Large intestine (tissue), 12 donors: ENCODE results near the gene TWSG1. TPM values are rescaled to one million over a fixed set of nuclear protein-coding genes. Genes with fewer than 3 reads are reported as not detected.
A peak's percentile ranks its signal among the peaks of the same experiment; 100 is the strongest.

Experiments
- DNase-seq, 2 donors: peaks; one replicate each; pipeline versions ENCODE4 v3.0.0 to v3.0.0-alpha.2; 2013
- H3K27ac ChIP-seq: one replicate; pipeline ENCODE4 v1.5.1; 2013; ENCODE audit warnings: low read length
- H3K27me3 ChIP-seq: 2 replicates; pipeline ENCODE4 v1.6.1; 2013; ENCODE audit warnings: low read length; ENCODE audit not compliant: control insufficient read depth, insufficient read depth
- H3K36me3 ChIP-seq: 2 replicates; pipeline ENCODE4 v1.6.1; 2013; ENCODE audit warnings: low read length; ENCODE audit not compliant: control insufficient read depth, insufficient read depth
- H3K4me1 ChIP-seq: one replicate; pipeline ENCODE4 v1.6.1; 2013; ENCODE audit warnings: low read length; ENCODE audit not compliant: control insufficient read depth, insufficient read depth
- H3K4me3 ChIP-seq: one replicate; pipeline ENCODE4 v1.5.1; 2013; ENCODE audit warnings: low read length
- H3K9me3 ChIP-seq: one replicate; pipeline ENCODE4 v1.6.1; 2013; ENCODE audit warnings: mild to moderate bottlenecking, low read depth, low read length, moderate library complexity; ENCODE audit not compliant: control insufficient read depth
- WGBS: methylation state at CpG from one replicate; pipeline ENCODE4 v1.1.5; 2013; ENCODE audit warnings: low lambda C conversion rate; ENCODE audit not compliant: insufficient coverage; 5-methylcytosine and 5-hydroxymethylcytosine counted together
- long read RNA-seq, 11 donors: transcript quantifications; one replicate each; lab custom pipeline, GENCODE V29; 2026
- polyA plus RNA-seq: library from polyadenylated mRNA; unstranded; fragments of 120-200 nt; gene quantifications from one replicate; pipeline ENCODE4 v1.2.1, GENCODE V29; 2013

TWSG1 gene
- 28.9 TPM for polyA plus RNA-seq
- long read RNA-seq, donor 1, transcript TWSG1-201 (5 exons, 3,756 nt), result major isoform, 6 of 12 reads
- long read RNA-seq, donor 1, partial matches to known transcripts, result 5 of 12 reads
- long read RNA-seq, donor 1, other reads (novel, unspliced or antisense), result 0 of 12 reads
- long read RNA-seq, donor 2, transcript TWSG1-201 (5 exons, 3,756 nt), result major isoform, 17 of 31 reads
- long read RNA-seq, donor 2, transcript TWSG1-202 (4 exons, 1,119 nt), result minor isoform, 8 of 31 reads
- long read RNA-seq, donor 2, partial matches to known transcripts, result 6 of 31 reads
- long read RNA-seq, donor 2, other reads (novel, unspliced or antisense), result 0 of 31 reads
- long read RNA-seq, donor 3, result 0 reads
- long read RNA-seq, donor 4, partial matches to known transcripts, result 0 of 3 reads
- long read RNA-seq, donor 4, other reads (novel, unspliced or antisense), result 0 of 3 reads
- long read RNA-seq, donor 5, transcript TWSG1-201 (5 exons, 3,756 nt), result major isoform, 7 of 10 reads
- long read RNA-seq, donor 5, partial matches to known transcripts, result 0 of 10 reads
- long read RNA-seq, donor 5, other reads (novel, unspliced or antisense), result 0 of 10 reads
- long read RNA-seq, donor 6, transcript TWSG1-201 (5 exons, 3,756 nt), result major isoform, 11 of 25 reads
- long read RNA-seq, donor 6, transcript TWSG1-202 (4 exons, 1,119 nt), result minor isoform, 8 of 25 reads
- long read RNA-seq, donor 6, partial matches to known transcripts, result 6 of 25 reads
- long read RNA-seq, donor 6, other reads (novel, unspliced or antisense), result 0 of 25 reads
- long read RNA-seq, donor 7, transcript TWSG1-201 (5 exons, 3,756 nt), result major isoform, 15 of 38 reads
- long read RNA-seq, donor 7, transcript TWSG1-202 (4 exons, 1,119 nt), result minor isoform, 8 of 38 reads
- long read RNA-seq, donor 7, partial matches to known transcripts, result 15 of 38 reads
- long read RNA-seq, donor 7, other reads (novel, unspliced or antisense), result 0 of 38 reads
- long read RNA-seq, donor 8, transcript TWSG1-202 (4 exons, 1,119 nt), result minor isoform, 8 of 37 reads
- long read RNA-seq, donor 8, transcript TWSG1-201 (5 exons, 3,756 nt), result major isoform, 10 of 37 reads
- long read RNA-seq, donor 8, partial matches to known transcripts, result 19 of 37 reads
- long read RNA-seq, donor 8, other reads (novel, unspliced or antisense), result 0 of 37 reads
- long read RNA-seq, donor 9, transcript TWSG1-201 (5 exons, 3,756 nt), result major isoform, 5 of 14 reads
- long read RNA-seq, donor 9, partial matches to known transcripts, result 7 of 14 reads
- long read RNA-seq, donor 9, other reads (novel, unspliced or antisense), result 0 of 14 reads
- long read RNA-seq, donor 10, transcript TWSG1-202 (4 exons, 1,119 nt), result minor isoform, 7 of 17 reads
- long read RNA-seq, donor 10, transcript TWSG1-201 (5 exons, 3,756 nt), result major isoform, 10 of 17 reads
- long read RNA-seq, donor 10, partial matches to known transcripts, result 0 of 17 reads
- long read RNA-seq, donor 10, other reads (novel, unspliced or antisense), result 0 of 17 reads
- long read RNA-seq, donor 11, transcript TWSG1-202 (4 exons, 1,119 nt), result minor isoform, 8 of 29 reads
- long read RNA-seq, donor 11, transcript TWSG1-201 (5 exons, 3,756 nt), result major isoform, 10 of 29 reads
- long read RNA-seq, donor 11, partial matches to known transcripts, result 11 of 29 reads
- long read RNA-seq, donor 11, other reads (novel, unspliced or antisense), result 0 of 29 reads

DNA sequence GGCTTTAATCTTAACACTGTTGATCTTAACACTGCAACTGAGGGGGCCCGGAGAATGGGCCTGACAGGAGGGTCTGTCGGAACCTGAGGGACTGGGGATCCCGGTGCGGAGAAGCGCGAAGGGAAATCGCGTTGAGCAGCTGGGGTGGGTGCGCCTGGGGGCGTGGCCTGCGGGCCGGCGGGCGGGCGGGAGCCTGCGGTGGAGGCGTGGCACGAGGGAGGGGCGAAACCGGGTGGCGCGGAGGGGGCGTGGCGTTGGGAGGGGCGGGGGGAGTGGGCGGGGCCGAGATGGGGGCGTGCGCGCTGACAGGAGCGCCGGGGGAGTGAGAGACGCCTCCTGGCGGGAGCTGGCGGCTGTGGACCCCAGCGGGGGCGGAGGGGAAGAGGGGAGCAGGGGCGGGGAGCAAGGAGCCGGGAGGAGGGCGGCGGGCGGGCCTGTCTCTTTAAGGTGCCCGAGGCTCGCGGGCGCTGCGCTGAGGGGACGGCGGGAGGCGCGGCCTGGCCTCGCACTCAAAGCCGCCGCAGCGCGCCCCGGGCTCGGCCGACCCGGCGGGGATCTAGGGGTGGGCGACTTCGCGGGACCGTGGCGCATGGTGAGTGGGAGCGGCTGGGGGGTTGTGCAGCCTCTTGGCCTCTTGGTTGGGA, at the start of gene TWSG1:
Gene TWSG1 (plus strand): TSS at position 445 of the 644 bp plus-strand sequence. CDS start 2,457 bp downstream, outside the sequence.
- H3K36me3 ChIP-seq, result peaks cover 5% of the 10 kb centered on the region
- H3K27ac ChIP-seq, result peak within 1 kb of the TSS; percentile 60
- H3K27me3 ChIP-seq, result peaks cover 5% of the 10 kb centered on the region
- H3K4me3 ChIP-seq, result peak within 1 kb of the TSS; percentile 56
- peak; percentile 86 to 89 for DNase-seq
- peaks cover 4% of the 10 kb centered on the region for H3K4me1 ChIP-seq
- no CpG with 5 or more reads among the region's 67 CpGs for WGBS
- H3K9me3 ChIP-seq, result peaks cover 3% of the 10 kb centered on the region

DNA sequence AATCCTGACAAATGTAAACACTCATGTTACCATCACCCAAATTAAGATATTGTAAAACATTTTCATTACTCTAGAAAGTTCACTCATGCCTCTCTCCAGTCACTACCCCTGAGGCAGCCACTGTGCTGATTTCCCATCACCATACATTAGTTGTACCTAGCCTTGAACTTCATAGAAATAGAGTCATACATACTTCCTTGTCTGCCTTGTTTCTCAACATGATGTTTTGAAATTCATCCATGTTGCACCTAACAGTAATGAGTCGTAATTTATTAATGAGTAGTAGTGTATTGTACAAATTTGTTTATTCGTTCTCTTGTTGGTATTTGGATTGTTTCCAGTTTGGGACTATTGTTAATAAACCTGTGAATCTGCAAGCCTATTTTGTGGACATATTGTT, 49.0 kb upstream of the TWSG1 start:
- Histone ChIP-seq H3K36me3 (peaks cover 3% of the 10 kb centered on the region), H3K27ac (no peak overlapping the region), H3K9me3 (no peaks in the 10 kb centered on the region), H3K4me3 (no peak overlapping the region), H3K4me1 (no peaks in the 10 kb centered on the region), H3K27me3 (no peaks in the 10 kb centered on the region)
- DNase-seq, result no peak
- 100% methylated on average over 1 of the region's 2 CpGs for WGBS

DNA sequence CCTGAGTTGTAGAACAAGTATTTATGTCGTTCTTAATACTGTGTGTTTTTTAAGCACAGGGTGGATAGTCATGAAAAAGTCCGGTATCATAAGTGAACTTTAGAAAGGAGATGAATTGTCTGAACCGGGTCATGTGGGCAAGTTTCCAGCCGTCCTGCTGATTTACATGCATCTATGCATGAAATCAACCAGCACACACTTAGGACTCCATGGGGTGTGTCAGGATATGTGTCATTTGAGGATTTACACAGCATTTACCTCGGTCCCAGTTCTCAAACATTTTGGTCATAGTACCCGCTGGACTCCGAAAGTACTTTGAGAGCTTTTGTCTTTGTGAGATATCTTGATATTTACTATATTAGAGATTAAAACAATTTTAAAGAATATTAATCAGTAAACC, 47.5 kb upstream of the TWSG1 start:
- Histone ChIP-seq H3K9me3 (no peaks in the 10 kb centered on the region), H3K27ac (no peak overlapping the region), H3K4me3 (no peak overlapping the region), H3K27me3 (no peaks in the 10 kb centered on the region), H3K36me3 (no peaks in the 10 kb centered on the region), H3K4me1 (no peaks in the 10 kb centered on the region)
- 83% methylated on average over 1 of the region's 7 CpGs for WGBS
- no peak for DNase-seq

DNA sequence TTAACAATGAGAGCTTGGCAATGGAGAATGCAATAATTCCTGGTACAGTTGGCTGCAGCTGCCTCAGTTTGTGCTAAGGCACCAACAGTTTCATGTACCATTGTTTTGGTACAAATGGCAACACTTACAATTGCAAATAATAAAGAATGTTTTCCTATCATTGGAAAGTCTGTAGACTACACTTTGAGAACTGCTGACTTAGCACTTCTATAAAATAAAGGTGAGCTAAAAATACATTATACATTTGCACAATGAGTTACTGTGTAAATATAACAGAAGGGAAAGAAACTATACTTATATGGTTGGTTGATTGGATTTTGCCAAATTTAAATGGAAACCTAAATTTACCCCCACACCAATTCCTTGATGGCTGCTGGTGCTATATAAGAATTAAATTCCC, 44.9 kb upstream of the TWSG1 start:
- DNase-seq, result no peak
- Histone ChIP-seq H3K4me1 (no peaks in the 10 kb centered on the region), H3K27me3 (no peaks in the 10 kb centered on the region), H3K9me3 (peaks cover 5% of the 10 kb centered on the region), H3K27ac (no peak overlapping the region), H3K36me3 (no peaks in the 10 kb centered on the region), H3K4me3 (no peak overlapping the region)

DNA sequence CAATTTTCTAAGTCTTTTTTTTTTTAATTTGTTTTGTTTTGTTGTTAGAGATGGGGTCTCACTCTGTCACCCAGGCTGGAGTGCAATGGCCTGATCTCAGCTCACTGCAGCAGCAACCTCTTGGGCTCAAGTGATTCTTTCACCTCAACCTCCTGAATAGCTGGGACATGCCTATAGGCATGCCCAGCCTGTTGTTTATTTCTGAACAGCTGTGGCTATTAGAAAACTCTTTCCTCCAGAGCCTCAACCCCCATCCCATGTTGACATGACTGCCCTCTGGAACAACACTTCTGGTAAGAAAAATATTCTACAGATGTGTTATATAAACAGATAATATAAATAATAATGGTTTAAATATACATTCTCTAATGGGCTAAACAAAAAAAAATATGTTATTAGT, 44.4 kb upstream of the TWSG1 start:
- DNase-seq, result no peak

DNA sequence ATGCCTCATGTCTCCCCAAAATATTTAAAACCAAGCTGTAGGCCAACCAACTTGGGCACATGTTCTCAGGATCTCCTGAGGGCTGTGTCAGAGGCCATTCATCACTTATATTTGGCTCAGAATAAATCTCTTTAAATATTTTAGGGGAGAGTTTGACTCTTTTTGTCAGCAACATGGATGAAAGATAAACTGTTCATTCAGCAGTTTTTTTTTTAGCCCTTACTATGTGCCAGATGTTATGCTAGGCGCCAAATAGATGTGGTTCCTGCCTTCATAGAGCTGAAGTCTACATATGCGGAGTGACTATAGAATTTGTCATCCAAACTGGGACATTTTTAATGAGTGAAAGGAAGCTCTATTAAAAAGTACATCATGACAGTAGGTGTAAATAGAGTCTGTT, 42.5 kb upstream of the TWSG1 start:
- Histone ChIP-seq H3K27ac (no peak overlapping the region), H3K36me3 (no peaks in the 10 kb centered on the region), H3K9me3 (peaks cover 14% of the 10 kb centered on the region), H3K4me1 (no peaks in the 10 kb centered on the region), H3K27me3 (no peaks in the 10 kb centered on the region), H3K4me3 (no peak overlapping the region)
- no peak for DNase-seq
- WGBS, result no CpG with 5 or more reads among the region's 2 CpGs

More for the DNA sequence above, 44.4 kb upstream of the TWSG1 start:
- no peaks in the 10 kb centered on the region for H3K27me3 ChIP-seq
- no peak overlapping the region for H3K4me3 ChIP-seq
- no peaks in the 10 kb centered on the region for H3K36me3 ChIP-seq
- no peaks in the 10 kb centered on the region for H3K4me1 ChIP-seq
- no peak overlapping the region for H3K27ac ChIP-seq
- H3K9me3 ChIP-seq, result peaks cover 5% of the 10 kb centered on the region

DNA sequence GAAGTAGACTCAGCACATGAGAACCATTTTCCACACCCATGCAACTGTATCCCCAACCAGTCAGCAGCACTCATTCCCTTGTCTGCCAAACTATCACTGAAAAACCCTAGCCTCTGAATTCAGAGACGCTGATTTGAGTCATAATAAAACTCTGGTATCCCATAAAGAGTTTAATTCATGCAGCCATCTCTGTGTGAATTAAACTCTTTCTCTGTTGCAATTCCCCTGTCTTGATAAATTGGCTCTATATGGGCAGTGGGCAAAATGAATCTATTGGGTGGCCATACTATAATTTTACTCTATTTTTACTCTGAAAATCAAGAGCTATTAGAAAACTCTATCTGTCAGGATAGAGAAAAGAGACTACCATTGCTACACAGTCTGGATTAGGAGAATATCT, 40.6 kb upstream of the TWSG1 start:
- peaks cover 3% of the 10 kb centered on the region for H3K4me1 ChIP-seq
- no peak overlapping the region for H3K27ac ChIP-seq
- H3K36me3 ChIP-seq, result no peaks in the 10 kb centered on the region
- no peak overlapping the region for H3K4me3 ChIP-seq
- peaks cover 16% of the 10 kb centered on the region for H3K9me3 ChIP-seq
- H3K27me3 ChIP-seq, result no peaks in the 10 kb centered on the region
- no peak for DNase-seq
- no CpG with 5 or more reads among the region's 1 CpG for WGBS

DNA sequence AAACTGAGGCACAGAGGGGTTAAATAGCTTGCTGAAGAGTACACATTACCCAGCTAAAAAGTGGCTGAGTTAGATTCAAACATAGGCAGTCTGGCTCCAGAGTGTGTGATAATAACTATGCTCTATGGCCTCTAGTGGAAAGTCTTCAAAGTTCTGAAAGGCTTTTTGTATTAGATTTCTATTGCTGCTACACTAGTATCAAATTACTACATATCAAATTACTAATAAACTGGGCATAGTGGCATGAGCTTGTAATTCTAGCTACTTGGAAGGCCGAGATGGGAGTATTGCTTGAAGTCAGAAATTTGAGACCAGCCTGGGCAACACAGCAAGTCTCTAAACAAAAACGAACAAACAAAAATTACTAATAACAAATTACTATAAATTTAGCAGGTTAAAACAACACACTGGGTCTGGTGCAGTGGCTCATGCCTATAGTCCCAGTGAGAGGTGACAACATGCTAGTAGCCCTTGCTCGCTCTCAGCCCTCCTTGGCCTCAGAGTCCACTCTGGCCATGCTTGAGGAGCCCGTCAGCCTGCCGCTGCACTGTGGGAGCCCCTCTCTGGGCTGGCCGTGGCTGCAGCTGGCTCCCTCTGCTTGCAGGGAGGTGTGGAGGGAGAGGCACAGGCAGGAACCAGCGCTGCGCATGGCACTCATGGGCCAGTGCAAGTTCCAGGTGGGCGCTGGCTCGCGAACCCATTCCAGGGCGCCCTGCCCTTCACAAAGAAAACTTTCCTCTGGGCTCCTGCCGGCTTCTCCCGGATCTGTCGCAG, 38.2 kb upstream of the TWSG1 start:
- 100% methylated on average over 1 of the region's 15 CpGs for WGBS
- Histone ChIP-seq H3K4me3 (no peak overlapping the region), H3K27ac (no peak overlapping the region), H3K9me3 (peaks cover 16% of the 10 kb centered on the region), H3K36me3 (no peaks in the 10 kb centered on the region), H3K27me3 (no peaks in the 10 kb centered on the region), H3K4me1 (peaks cover 3% of the 10 kb centered on the region)
- no peak for DNase-seq

DNA sequence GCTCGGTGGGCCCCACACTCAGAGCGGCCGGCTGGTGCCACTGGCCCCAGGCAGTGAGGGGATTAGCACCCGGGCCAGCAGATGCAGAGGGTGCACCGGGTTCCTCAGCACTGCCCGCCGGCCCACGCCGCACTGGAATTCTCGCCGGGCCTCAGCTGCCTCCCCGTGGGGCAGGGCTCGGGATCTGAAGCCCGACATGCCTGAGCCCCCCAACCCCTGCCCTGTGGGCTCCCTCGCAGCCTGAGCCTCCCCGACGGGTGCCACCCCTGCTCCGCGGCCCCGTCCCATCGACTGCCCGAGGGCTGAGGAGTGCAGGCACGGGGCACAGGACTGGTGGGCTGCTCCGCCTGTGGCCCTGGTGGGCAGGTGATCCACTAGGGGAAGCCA, 37.6 kb upstream of the TWSG1 start:
- DNase-seq, result no peak
- Histone ChIP-seq H3K36me3 (no peaks in the 10 kb centered on the region), H3K27ac (no peak overlapping the region), H3K4me3 (no peak overlapping the region), H3K9me3 (peaks cover 20% of the 10 kb centered on the region), H3K4me1 (peaks cover 3% of the 10 kb centered on the region), H3K27me3 (no peaks in the 10 kb centered on the region)
- WGBS, result no CpG with 5 or more reads among the region's 24 CpGs
